ENCODE results near the gene FNBP1L.

DNA sequence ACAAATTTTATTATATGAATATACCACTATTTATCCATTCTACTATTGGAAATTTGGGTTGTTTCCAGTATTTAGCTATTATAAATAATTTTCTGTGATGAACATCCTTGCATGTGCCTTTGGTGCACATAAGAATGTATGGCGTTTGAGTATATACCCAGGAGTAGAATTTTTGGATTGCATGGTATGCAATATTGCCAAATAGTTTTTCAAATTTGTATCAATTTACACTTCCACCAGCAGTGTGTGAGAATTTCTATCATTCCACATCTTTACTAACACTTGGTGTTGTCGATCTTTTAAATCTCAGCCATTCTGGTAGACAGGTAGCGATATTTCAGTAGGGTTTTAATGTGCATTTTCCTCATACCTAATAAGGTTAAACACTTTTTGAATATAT, 9.2 kb upstream of the FNBP1L start:
- no peak for TF ChIP-seq POLR2A (IDR thresholded peaks at IDR 0.05; ENCODE audit: low read depth, low read length)
- no peak for TF ChIP-seq POLR2AphosphoS5 (IDR thresholded peaks at IDR 0.05; ENCODE audit: low read depth, low read length)
- no peak for TF ChIP-seq SPI1 (IDR thresholded peaks at IDR 0.05; ENCODE audit: low read depth, low read length)
- no peak for TF ChIP-seq TAF1 (IDR thresholded peaks at IDR 0.05; ENCODE audit: low read depth, low read length)
- TF ChIP-seq PAX5 (IDR thresholded peaks at IDR 0.05; ENCODE audit: insufficient read depth, low read length, severe bottlenecking), result no peak
- no peak for TF ChIP-seq POU2F2 (IDR thresholded peaks at IDR 0.05; ENCODE audit: low read depth, low read length)

All from GM12891 (cell line).